HepG2 (cell line): Measurements from ENCODE around the gene HES2. TPM values are rescaled to one million over a fixed set of nuclear protein-coding genes. Genes with fewer than 3 reads are reported as not detected.

ENCODE experiments used
- BRD4 ChIP-seq: sonication (generic); formaldehyde crosslinking; IDR thresholded peaks from 2 replicates; pipeline ENCODE4 v1.4.0; 2020; ENCODE audit warnings: missing genetic modification reagents
- IRX3 ChIP-seq: sonication (generic); formaldehyde crosslinking; IDR thresholded peaks from 2 replicates; pipeline ENCODE4 v1.8.1; 2023; ENCODE audit warnings: mild to moderate bottlenecking, low read depth, missing genetic modification reagents, borderline replicate concordance
- MTA3 ChIP-seq: sonication (generic); formaldehyde crosslinking; IDR thresholded peaks from 2 replicates; pipeline ENCODE4 v1.4.0; 2020; ENCODE audit warnings: missing genetic modification reagents
- MYNN ChIP-seq: sonication (generic); formaldehyde crosslinking; IDR thresholded peaks from 2 replicates; pipeline ENCODE4 v1.4.0; 2020; ENCODE audit warnings: mild to moderate bottlenecking, low read depth, missing genetic modification reagents
- PHF8 ChIP-seq: sonication (generic); formaldehyde crosslinking; IDR thresholded peaks from 2 replicates; pipeline ENCODE4 v1.5.0; 2020; ENCODE audit warnings: missing genetic modification reagents
- POLR2AphosphoS2 ChIP-seq: IDR thresholded peaks from 2 replicates; pipeline ENCODE4 v1.6.1; 2011; ENCODE audit warnings: low read depth, low read length, improper control_type of control experiment
- RAD21 ChIP-seq: fragments of 450-650 bp; formaldehyde crosslinking; IDR thresholded peaks from 2 replicates; pipeline ENCODE4 v1.5.0; 2020; ENCODE audit warnings: mild to moderate bottlenecking
- RARA ChIP-seq: IDR thresholded peaks from 2 replicates; pipeline ENCODE4 v1.6.1; 2016; ENCODE audit warnings: missing genetic modification reagents, missing compliant biosample characterization
- REL ChIP-seq: sonication (generic); formaldehyde crosslinking; conservative IDR thresholded peaks from 2 replicates; pipeline ENCODE4 v1.8.0; 2022; ENCODE audit warnings: mild to moderate bottlenecking, missing genetic modification reagents, moderate library complexity
- RNF2 ChIP-seq: fragments of 450-650 bp; conservative IDR thresholded peaks from 2 replicates; pipeline ENCODE4 v1.6.1; 2016; ENCODE audit warnings: low read depth
- RXRA ChIP-seq: sonication (generic); formaldehyde crosslinking; IDR thresholded peaks from 2 replicates; pipeline ENCODE4 v1.5.1; 2020; ENCODE audit warnings: missing genetic modification reagents
- SP2 ChIP-seq: sonication (generic); formaldehyde crosslinking; IDR thresholded peaks from 2 replicates; pipeline ENCODE4 v1.5.1; 2020; ENCODE audit warnings: mild to moderate bottlenecking, missing genetic modification reagents
- ZFX ChIP-seq: sonication (generic); formaldehyde crosslinking; IDR thresholded peaks from 2 replicates; pipeline ENCODE4 v1.4.0; 2020; ENCODE audit warnings: mild to moderate bottlenecking, low read depth, missing genetic modification reagents, moderate library complexity
- ZNF230 ChIP-seq: sonication (generic); formaldehyde crosslinking; IDR thresholded peaks from 2 replicates; pipeline ENCODE4 v1.4.0; 2020; ENCODE audit warnings: mild to moderate bottlenecking, missing genetic modification reagents
- ZNF337 ChIP-seq: sonication (generic); formaldehyde crosslinking; IDR thresholded peaks from 2 replicates; pipeline ENCODE4 v1.5.1; 2020; ENCODE audit warnings: missing genetic modification reagents, low read depth, mild to moderate bottlenecking, borderline replicate concordance
- ZNF383 ChIP-seq: sonication (generic); formaldehyde crosslinking; IDR thresholded peaks from 2 replicates; pipeline ENCODE4 v1.4.0; 2020; ENCODE audit warnings: missing genetic modification reagents, mild to moderate bottlenecking, borderline replicate concordance
- ZNF451 ChIP-seq: sonication (generic); formaldehyde crosslinking; IDR thresholded peaks from 2 replicates; pipeline ENCODE4 v1.5.0; 2020; ENCODE audit warnings: mild to moderate bottlenecking, missing genetic modification reagents
- ZNF562 ChIP-seq: sonication (generic); formaldehyde crosslinking; IDR thresholded peaks from 2 replicates; pipeline ENCODE4 v1.8.0; 2022; ENCODE audit warnings: missing genetic modification reagents, borderline replicate concordance
- ZNF589 ChIP-seq: sonication (generic); formaldehyde crosslinking; conservative IDR thresholded peaks from 2 replicates; pipeline ENCODE4 v1.8.0; 2022; ENCODE audit warnings: mild to moderate bottlenecking, moderate library complexity, missing genetic modification reagents
- ZNF597 ChIP-seq: sonication (generic); formaldehyde crosslinking; IDR thresholded peaks from 2 replicates; pipeline ENCODE4 v1.5.0; 2020; ENCODE audit warnings: missing genetic modification reagents
- ZNF687 ChIP-seq: sonication (generic); formaldehyde crosslinking; IDR thresholded peaks from 2 replicates; pipeline ENCODE4 v1.5.1; 2020; ENCODE audit warnings: mild to moderate bottlenecking, missing genetic modification reagents, moderate library complexity
- ZNF792 ChIP-seq: IDR thresholded peaks from 2 replicates; pipeline ENCODE4 v1.6.1; 2016
- ZNF850 ChIP-seq: sonication (generic); formaldehyde crosslinking; conservative IDR thresholded peaks from 2 replicates; pipeline ENCODE4 v1.9.0; 2021; ENCODE audit warnings: mild to moderate bottlenecking, missing genetic modification reagents
- polyA plus RNA-seq, 8 experiments: library from polyadenylated mRNA; depleted of rRNA in 3 of 8; stranded (reverse) in 7 of 8; unstranded in 1 of 8; fragments of >200 nt; fragmentation: Illumina TruSeq in 4 of 8; extraction: Trizol in 4 of 8; gene quantifications; 2 replicates each; pipeline versions ENCODE4 v1.2.1 to v1.2.3, GENCODE V29; 2011 to 2016; ENCODE audit warnings: low read depth in 4 of 8, missing spikeins in 1 of 8, mixed read lengths in 1 of 8; ENCODE audit not compliant: insufficient read depth in 1 of 8
- total RNA-seq, 5 experiments: library from RNA; depleted of rRNA; stranded (reverse); fragments of >200 nt; fragmentation: Illumina TruSeq; extraction: Trizol; gene quantifications; 2 replicates each; pipeline ENCODE4 v1.2.3, GENCODE V29; 2016; ENCODE audit warnings: low read depth in 1 of 5

Gene HES2
- total and polyA plus RNA-seq, 2 of the 13 experiments (the other 11 are each of a cell fraction or from before 2014, with no cell fraction given), result 0.11 to 0.17 TPM

- TF ChIP-seq RNF2, result peak; percentile 21; the same call in 1 of the 2 replicates
- peak; percentile 67; the same call in 1 of the 2 replicates for TF ChIP-seq PHF8
- no peak for TF ChIP-seq ZNF562 (CRISPR knock-in tag)
- TF ChIP-seq ZNF850 (CRISPR knock-in tag), result no peak
- TF ChIP-seq ZNF589, result 0 out of 2 replicates have a peak, but pooled peaks have one; percentile 66
- no peak for TF ChIP-seq ZNF383 (CRISPR knock-in tag)
- peak; percentile 53; the same call in 1 of the 2 replicates for TF ChIP-seq REL (CRISPR knock-in tag)
- no peak; the same call in 1 of the 2 replicates for TF ChIP-seq ZNF792
- 0 out of 2 replicates have a peak, but pooled peaks have one; percentile 47 for TF ChIP-seq ZNF451 (CRISPR knock-in tag)
- no peak for TF ChIP-seq ZNF597
- TF ChIP-seq BRD4 (CRISPR knock-in tag), result no peak
- TF ChIP-seq ZFX (CRISPR knock-in tag), result peak; percentile 97
- TF ChIP-seq ZNF230, result peak; percentile 59; the same call in 1 of the 2 replicates
- peak; percentile 70; the same call in 1 of the 2 replicates for TF ChIP-seq IRX3 (CRISPR knock-in tag)
- TF ChIP-seq MYNN, result no peak
- 0 out of 2 replicates have a peak, but pooled peaks have one; percentile 10 for TF ChIP-seq RXRA (CRISPR knock-in tag)
- TF ChIP-seq RARA (CRISPR knock-in tag), result 0 out of 2 replicates have a peak, but pooled peaks have one; percentile 7
- peak; percentile 65; the same call in 1 of the 2 replicates for TF ChIP-seq SP2 (CRISPR knock-in tag)
- TF ChIP-seq MTA3 (CRISPR knock-in tag), result no peak
- no peak for TF ChIP-seq ZNF337
- no peak for TF ChIP-seq POLR2AphosphoS2
- peak; percentile 37; the same call in 1 of the 2 replicates for TF ChIP-seq RAD21 (CRISPR knock-in tag)
- TF ChIP-seq ZNF687 (CRISPR knock-in tag), result peak; percentile 86
Observed at GRCh38 chr1:6393400-6394187, 26.1 kb downstream of the HES2 start, which contains the start of gene ACOT7 (continued).
